WTC11 (cell line): ENCODE data around the gene TAF4.

ENCODE experiments used
- AR ChIP-seq: fragments of 250-450 bp; sonication (Bioruptor Pico); IDR thresholded peaks from 2 replicates; pipeline ENCODE4 v1.9.0; 2021; ENCODE audit warnings: mild to moderate bottlenecking
- ATF3 ChIP-seq: sonication (generic); formaldehyde crosslinking; conservative IDR thresholded peaks from 2 replicates; pipeline ENCODE4 v1.8.1; 2022; ENCODE audit warnings: mild to moderate bottlenecking, missing genetic modification reagents
- CTCF ChIP-seq: fragments of 200-600 bp; IDR thresholded peaks from 2 replicates; pipeline ENCODE4 v1.8.0; 2022; ENCODE audit warnings: antibody characterized with exemption
- EMX1 ChIP-seq: fragments of 250-450 bp; sonication (Bioruptor Pico); IDR thresholded peaks from 2 replicates; pipeline ENCODE4 v1.8.0; 2021; ENCODE audit warnings: mild to moderate bottlenecking
- FOXK1 ChIP-seq: sonication (generic); formaldehyde crosslinking; IDR thresholded peaks from 2 replicates; pipeline ENCODE4 v1.8.0; 2022; ENCODE audit warnings: mild to moderate bottlenecking, moderate library complexity, missing genetic modification reagents
- FOXP4 ChIP-seq: sonication (generic); formaldehyde crosslinking; IDR thresholded peaks from 2 replicates; pipeline ENCODE4 v1.8.0; 2022; ENCODE audit warnings: mild to moderate bottlenecking, missing genetic modification reagents
- NR2C2 ChIP-seq: sonication (generic); formaldehyde crosslinking; IDR thresholded peaks from 2 replicates; pipeline ENCODE4 v1.8.0; 2022; ENCODE audit warnings: mild to moderate bottlenecking, missing genetic modification reagents
- SP1 ChIP-seq: sonication (generic); formaldehyde crosslinking; conservative IDR thresholded peaks from 2 replicates; pipeline ENCODE4 v1.8.1; 2022; ENCODE audit warnings: missing genetic modification reagents
- TP53 ChIP-seq: sonication (generic); formaldehyde crosslinking; IDR thresholded peaks from 2 replicates; pipeline ENCODE4 v1.8.1; 2023; ENCODE audit warnings: mild to moderate bottlenecking, missing genetic modification reagents
- USF2 ChIP-seq: sonication (generic); formaldehyde crosslinking; IDR thresholded peaks from 2 replicates; pipeline ENCODE4 v1.8.1; 2023; ENCODE audit warnings: mild to moderate bottlenecking, missing genetic modification reagents, moderate library complexity
- ZNF671 ChIP-seq: fragments of 250-450 bp; sonication (Bioruptor Pico); IDR thresholded peaks from 2 replicates; pipeline ENCODE4 v1.8.0; 2021; ENCODE audit warnings: mild to moderate bottlenecking
- TF ChIP-seq, protein P1 (sequence below): sonication (generic); formaldehyde crosslinking; IDR thresholded peaks from 2 replicates; pipeline ENCODE4 v1.8.1; 2022; ENCODE audit warnings: missing genetic modification reagents, borderline replicate concordance
- TF ChIP-seq, protein P2 (sequence below): sonication (generic); formaldehyde crosslinking; IDR thresholded peaks from 2 replicates; pipeline ENCODE4 v1.8.0; 2023; ENCODE audit warnings: missing genetic modification reagents
- TF ChIP-seq, protein P3 (sequence below): fragments of 250-450 bp; sonication (Bioruptor Pico); IDR thresholded peaks from 2 replicates; pipeline ENCODE4 v1.9.0; 2021; ENCODE audit warnings: mild to moderate bottlenecking

DNA sequence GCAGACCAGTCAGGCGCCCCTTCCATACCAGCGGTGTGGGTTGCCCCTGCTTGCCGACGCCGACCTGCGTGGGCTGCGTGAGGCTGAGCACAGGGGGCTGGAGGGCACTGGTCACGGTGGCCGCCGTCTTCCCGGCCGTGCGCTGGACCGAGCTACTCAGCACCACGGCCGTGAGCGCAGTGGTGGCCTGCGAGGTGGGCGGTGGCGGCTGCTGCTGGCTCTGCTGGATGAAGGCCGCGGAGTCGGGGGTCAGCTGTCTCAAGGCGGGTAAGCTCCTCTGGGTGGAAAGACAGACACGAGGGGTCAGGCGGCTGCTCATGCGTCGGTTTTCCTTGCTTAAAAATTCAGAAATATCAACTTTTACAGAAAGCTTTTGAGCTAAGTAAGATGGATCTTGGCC, 59.2 kb downstream of the TAF4 start:
- TF ChIP-seq FOXK1 (CRISPR knock-in tag), result no peak
- TF ChIP-seq TP53 (CRISPR knock-in tag), result no peak
- TF ChIP-seq NR2C2 (CRISPR knock-in tag), result no peak
- no peak for TF ChIP-seq CTCF
- no peak for TF ChIP-seq FOXP4 (CRISPR knock-in tag)
- TF ChIP-seq, protein P1, sequence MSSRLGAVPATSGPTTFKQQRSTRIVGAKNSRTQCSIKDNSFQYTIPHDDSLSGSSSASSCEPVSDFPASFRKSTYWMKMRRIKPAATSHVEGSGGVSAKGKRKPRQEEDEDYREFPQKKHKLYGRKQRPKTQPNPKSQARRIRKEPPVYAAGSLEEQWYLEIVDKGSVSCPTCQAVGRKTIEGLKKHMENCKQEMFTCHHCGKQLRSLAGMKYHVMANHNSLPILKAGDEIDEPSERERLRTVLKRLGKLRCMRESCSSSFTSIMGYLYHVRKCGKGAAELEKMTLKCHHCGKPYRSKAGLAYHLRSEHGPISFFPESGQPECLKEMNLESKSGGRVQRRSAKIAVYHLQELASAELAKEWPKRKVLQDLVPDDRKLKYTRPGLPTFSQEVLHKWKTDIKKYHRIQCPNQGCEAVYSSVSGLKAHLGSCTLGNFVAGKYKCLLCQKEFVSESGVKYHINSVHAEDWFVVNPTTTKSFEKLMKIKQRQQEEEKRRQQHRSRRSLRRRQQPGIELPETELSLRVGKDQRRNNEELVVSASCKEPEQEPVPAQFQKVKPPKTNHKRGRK, result no peak
- TF ChIP-seq AR (CRISPR knock-in tag), result no peak
- TF ChIP-seq SP1 (CRISPR knock-in tag), result no peak
- TF ChIP-seq, protein P2, sequence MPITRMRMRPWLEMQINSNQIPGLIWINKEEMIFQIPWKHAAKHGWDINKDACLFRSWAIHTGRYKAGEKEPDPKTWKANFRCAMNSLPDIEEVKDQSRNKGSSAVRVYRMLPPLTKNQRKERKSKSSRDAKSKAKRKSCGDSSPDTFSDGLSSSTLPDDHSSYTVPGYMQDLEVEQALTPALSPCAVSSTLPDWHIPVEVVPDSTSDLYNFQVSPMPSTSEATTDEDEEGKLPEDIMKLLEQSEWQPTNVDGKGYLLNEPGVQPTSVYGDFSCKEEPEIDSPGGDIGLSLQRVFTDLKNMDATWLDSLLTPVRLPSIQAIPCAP (CRISPR knock-in tag), result no peak
- TF ChIP-seq USF2, result no peak
- TF ChIP-seq ATF3 (CRISPR knock-in tag), result no peak
- no peak for TF ChIP-seq ZNF671 (CRISPR knock-in tag)
- no peak for TF ChIP-seq EMX1 (CRISPR knock-in tag)
- TF ChIP-seq, protein P3, sequence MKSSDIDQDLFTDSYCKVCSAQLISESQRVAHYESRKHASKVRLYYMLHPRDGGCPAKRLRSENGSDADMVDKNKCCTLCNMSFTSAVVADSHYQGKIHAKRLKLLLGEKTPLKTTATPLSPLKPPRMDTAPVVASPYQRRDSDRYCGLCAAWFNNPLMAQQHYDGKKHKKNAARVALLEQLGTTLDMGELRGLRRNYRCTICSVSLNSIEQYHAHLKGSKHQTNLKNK (CRISPR knock-in tag), result no peak
